SK-N-SH (cell line): ENCODE data around the gene SMIM24. TPM values are rescaled to one million over a fixed set of nuclear protein-coding genes. Genes with fewer than 3 reads are reported as not detected.

Experiments used
- CTCF ChIA-PET: fragments of 300-600, 350-600 bp; formaldehyde crosslinking; extraction: SDS; loops from one replicate; lab custom pipeline; 2021; lab: Yijun Ruan, JAX
- POLR2A ChIA-PET: fragments of 350-600 bp; sonication (Branson Sonifier 250); formaldehyde crosslinking; extraction: SDS; loops from one replicate; lab custom pipeline; 2020; ENCODE audit warnings: antibody characterized with exemption, inconsistent platforms; lab: Yijun Ruan, JAX
- DNase-seq: peaks from one replicate; pipeline ENCODE4 v3.0.0; 2012
- H2AFZ ChIP-seq: fragments of 200-600 bp; sonication (generic); 2 replicates; pipeline ENCODE4 v1.8.1; 2016; ENCODE audit warnings: antibody characterized with exemption, mild to moderate bottlenecking, low read depth
- H3F3A ChIP-seq: fragments of 200-600 bp; sonication (generic); replicated peaks from 2 replicates; pipeline ENCODE3; 2016; ENCODE audit warnings: antibody characterized with exemption, mild to moderate bottlenecking; ENCODE audit not compliant: insufficient read depth
- H3K27ac ChIP-seq, 2 experiments: fragments of 200-500 bp in 1 of 2; fragments of 200-600 bp in 1 of 2; sonication (Bioruptor generic) in 1 of 2; sonication (generic), shearing (Covaris generic) in 1 of 2; 2 replicates each; pipeline versions ENCODE4 v1.5.1 to v1.6.1; 2014 to 2016; ENCODE audit warnings: low read depth in 2 of 2, inconsistent platforms in 1 of 2, low read length in 1 of 2, mild to moderate bottlenecking in 1 of 2, mixed read lengths in 1 of 2
- H3K27me3 ChIP-seq: fragments of 200-600 bp; sonication (generic), shearing (Covaris generic); 2 replicates; pipeline ENCODE4 v1.6.1; 2016; ENCODE audit warnings: mixed run types; ENCODE audit not compliant: insufficient read depth
- H3K36me3 ChIP-seq, 2 experiments: fragments of 200-500 bp in 1 of 2; fragments of 200-600 bp in 1 of 2; sonication (Bioruptor generic) in 1 of 2; sonication (generic) in 1 of 2; replicated peaks in 1 of 2; 2 replicates each; pipeline versions ENCODE3 to v1.5.1; 2014 to 2016; ENCODE audit warnings: low read length in 1 of 2, mild to moderate bottlenecking in 1 of 2; ENCODE audit not compliant: insufficient read depth in 2 of 2, control insufficient read depth in 1 of 2
- H3K4me1 ChIP-seq, 2 experiments: fragments of 200-500 bp in 1 of 2; fragments of 200-600 bp in 1 of 2; sonication (Bioruptor generic) in 1 of 2; sonication (generic), shearing (Covaris generic) in 1 of 2; 2 replicates each; pipeline versions ENCODE4 v1.5.1 to v1.6.1; 2014 to 2016; ENCODE audit warnings: low read depth in 1 of 2, low read length in 1 of 2, mixed run types in 1 of 2; ENCODE audit not compliant: insufficient read depth in 2 of 2, control insufficient read depth in 1 of 2
- H3K4me2 ChIP-seq: fragments of 200-600 bp; sonication (generic), shearing (Covaris generic); 2 replicates; pipeline ENCODE4 v1.6.1; 2017; ENCODE audit warnings: mixed run types
- H3K4me3 ChIP-seq, 2 experiments: fragments of 200-500 bp in 1 of 2; fragments of 200-600 bp in 1 of 2; sonication (Bioruptor generic) in 1 of 2; sonication (generic), shearing (Covaris generic) in 1 of 2; 2 replicates each; pipeline versions ENCODE4 v1.5.1 to v1.8.1; 2014 to 2016; ENCODE audit warnings: low read depth in 2 of 2, inconsistent platforms in 1 of 2, low read length in 1 of 2, mild to moderate bottlenecking in 1 of 2, mixed read lengths in 1 of 2, moderate library complexity in 1 of 2
- H3K79me2 ChIP-seq: fragments of 200-600 bp; sonication (generic); 2 replicates; pipeline ENCODE4 v1.8.1; 2017; ENCODE audit warnings: mild to moderate bottlenecking; ENCODE audit not compliant: insufficient read depth
- H3K9ac ChIP-seq: fragments of 200-600 bp; sonication (generic); 2 replicates; pipeline ENCODE4 v1.6.1; 2017; ENCODE audit warnings: mixed run types
- H3K9me2 ChIP-seq: fragments of 200-600 bp; sonication (generic); 2 replicates; pipeline ENCODE4 v1.6.1; 2017; ENCODE audit warnings: mixed run types
- H3K9me3 ChIP-seq: fragments of 200-600 bp; sonication (generic); 2 replicates; pipeline ENCODE4 v1.6.1; 2017; ENCODE audit warnings: mixed run types, mild to moderate bottlenecking, moderate library complexity
- H4K20me1 ChIP-seq: fragments of 200-600 bp; sonication (generic); 2 replicates; pipeline ENCODE4 v1.6.1; 2017; ENCODE audit warnings: mild to moderate bottlenecking, mixed run types; ENCODE audit not compliant: insufficient read depth
- EP300 ChIP-seq, 2 experiments: IDR thresholded peaks; 2 replicates each; pipeline versions ENCODE4 v1.4.0 to v1.6.1; 2012; ENCODE audit warnings: borderline replicate concordance in 1 of 2, low read depth in 1 of 2, low read length in 1 of 2
- EZH2phosphoT487 ChIP-seq: fragments of 200-600 bp; sonication (generic); IDR thresholded peaks from 2 replicates; pipeline ENCODE4 v1.6.1; 2017; ENCODE audit warnings: low read depth, mixed run types, mild to moderate bottlenecking, antibody characterized with exemption, moderate library complexity, borderline replicate concordance
- GABPA ChIP-seq: IDR thresholded peaks from 2 replicates; pipeline ENCODE4 v1.4.0; 2012; ENCODE audit warnings: low read depth, mild to moderate bottlenecking
- PBX3 ChIP-seq: IDR thresholded peaks from 2 replicates; pipeline ENCODE4; 2012
- POLR2AphosphoS5 ChIP-seq: IDR thresholded peaks from 2 replicates; pipeline ENCODE4 v1.6.1; 2012; ENCODE audit warnings: low read depth, low read length
- RCOR1 ChIP-seq: fragments of 150-350 bp; IDR thresholded peaks from 2 replicates; pipeline ENCODE4 v1.6.1; 2017; ENCODE audit warnings: antibody characterized with exemption, low read length
- REST ChIP-seq: IDR thresholded peaks from 2 replicates; pipeline ENCODE4 v1.6.1; 2012; ENCODE audit warnings: mild to moderate bottlenecking, low read depth, low read length, moderate library complexity
- RFX5 ChIP-seq: IDR thresholded peaks from 2 replicates; pipeline ENCODE4 v1.6.1; 2012; ENCODE audit warnings: mild to moderate bottlenecking, improper control_type of control experiment, low read length
- RXRA ChIP-seq: IDR thresholded peaks from 2 replicates; pipeline ENCODE4 v1.4.0; 2012; ENCODE audit warnings: low read depth, mild to moderate bottlenecking, borderline replicate concordance
- SIN3A ChIP-seq: IDR thresholded peaks from 2 replicates; pipeline ENCODE4 v1.6.1; 2012; ENCODE audit warnings: low read depth, mild to moderate bottlenecking, low read length, moderate library complexity, borderline replicate concordance
- ZBTB33 ChIP-seq: IDR thresholded peaks from 2 replicates; pipeline ENCODE4 v1.4.0; 2012; ENCODE audit warnings: low read depth, borderline replicate concordance
- WGBS: methylation state at CpG from one replicate; pipeline ENCODE4 v1.1.6; 2017; ENCODE audit warnings: low lambda C conversion rate; 5-methylcytosine and 5-hydroxymethylcytosine counted together
- polyA plus RNA-seq, 3 experiments: library from polyadenylated mRNA; depleted of rRNA; stranded (reverse); fragments of >200 nt; gene quantifications; 2 replicates each; pipeline ENCODE4 v1.2.3, GENCODE V29; 2012

SMIM24 gene
- polyA plus RNA-seq, 1 of the 3 experiments (the other 2 are of a cell fraction) = 0.12 TPM

GRCh38 chr19:3483226-3483628 lies 2.9 kb upstream of the SMIM24 start, which contains the start of gene SMIM44:
Gene SMIM44, minus strand, starts transcription at chr19:3483441. Its CDS starts 38 bp downstream, at chr19:3483403.
- Histone ChIP-seq H3K9ac (no peak within 1 kb of the TSS), H3K4me2 (no peak within 1 kb of the TSS; the same call in 1 of the 2 replicates)
- no peak for DNase-seq
- TF ChIP-seq REST (no peak), RXRA (no peak), RCOR1 (no peak), PBX3 (no peak), SIN3A (no peak), POLR2AphosphoS5 (no peak), ZBTB33 (no peak), GABPA (no peak), RFX5 (no peak), EP300 (IDR thresholded peaks at IDR 0.05; ENCODE audit: borderline replicate concordance in 1 of 2, low read depth in 1 of 2, low read length in 1 of 2) (no peak), EZH2phosphoT487 (no peak)
- TF ChIP-seq, all 33 proteins: peak for 0
- CTCF ChIA-PET = interaction anchor here (0.8 to 8.7 kb wide), 8 partner anchors 11 to 183 kb away, joined by 3 to 92 read pairs (median 5); no protein-coding TSS in a partner anchor
- Histone ChIP-seq H3K4me1 (no peaks in the 10 kb centered on the region; a peak in 1 of 4 replicates), H3K4me3 (no peak within 1 kb of the TSS), H3K79me2 (no peaks in the 10 kb centered on the region), H3K36me3 (no peaks in the 10 kb centered on the region), H3F3A (no peaks in the 10 kb centered on the region), H3K27me3 (no peaks in the 10 kb centered on the region; the same call in 1 of the 2 replicates), H4K20me1 (no peaks in the 10 kb centered on the region), H3K9me3 (no peaks in the 10 kb centered on the region), H2AFZ (no peak within 1 kb of the TSS), H3K9me2 (no peaks in the 10 kb centered on the region), H3K27ac (no peak within 1 kb of the TSS)
- POLR2A ChIA-PET = no interaction called here
- 60% methylated on average over 9 of the region's 33 CpGs for WGBS
